Peyer's patch (tissue), 4 donors: ENCODE data around the gene FUT1.

Source experiments
- POLR2A ChIP-seq, 2 donors: fragments of 450-650 bp; IDR thresholded peaks; one replicate each; pipeline ENCODE4 v1.5.1; 2017; ENCODE audit warnings: antibody characterized with exemption in 2 of 2, mild to moderate bottlenecking in 2 of 2, moderate library complexity in 2 of 2
- TF ChIP-seq, protein P1 (sequence below), 6 experiments: fragments of 450-650 bp in 4 of 6; fragments of 200-600 bp in 2 of 6; sonication (generic) in 1 of 6; IDR thresholded peaks; one replicate each; pipeline ENCODE4 v1.5.1; 2017 to 2019; ENCODE audit warnings: antibody characterized with exemption in 6 of 6, mild to moderate bottlenecking in 3 of 6, moderate library complexity in 1 of 6

DNA sequence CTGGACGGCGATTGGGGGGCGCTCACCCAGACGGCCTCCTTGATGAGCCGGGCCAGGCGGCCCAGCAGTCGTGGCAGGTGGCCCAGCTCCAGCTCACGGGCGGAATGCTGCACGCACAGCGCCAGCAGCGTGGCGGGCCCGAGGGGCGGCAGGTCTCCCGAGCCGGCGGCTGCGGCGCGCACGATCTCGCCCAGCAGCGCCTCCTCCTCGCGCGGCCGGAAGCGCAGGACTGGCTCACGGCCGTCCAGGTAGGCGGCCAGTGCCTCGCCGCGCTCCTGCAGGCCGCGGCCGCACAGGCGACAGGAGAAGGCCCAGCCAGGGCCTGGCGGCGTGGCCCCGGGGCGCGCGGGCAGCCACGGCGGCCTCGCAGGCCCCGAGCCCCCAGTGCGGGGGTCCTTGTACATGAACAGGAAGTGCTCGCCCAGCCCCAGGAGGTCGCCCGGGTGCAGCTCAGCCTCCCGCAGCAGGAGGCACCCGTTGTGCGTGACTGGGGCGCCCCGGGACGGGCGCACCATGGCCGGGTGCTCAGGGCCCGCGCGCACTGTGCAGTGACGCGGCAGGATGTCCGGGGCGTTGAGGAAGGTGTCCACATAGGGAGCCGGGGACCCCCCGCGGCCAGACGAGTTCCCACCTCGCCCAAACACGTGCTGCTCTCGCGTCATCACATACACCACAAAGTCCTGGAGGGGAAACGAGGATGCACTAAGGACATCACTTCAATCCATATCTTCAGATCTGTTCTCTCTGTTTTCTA lies 23.4 kb downstream of the FUT1 start:
- TF ChIP-seq, protein P1, sequence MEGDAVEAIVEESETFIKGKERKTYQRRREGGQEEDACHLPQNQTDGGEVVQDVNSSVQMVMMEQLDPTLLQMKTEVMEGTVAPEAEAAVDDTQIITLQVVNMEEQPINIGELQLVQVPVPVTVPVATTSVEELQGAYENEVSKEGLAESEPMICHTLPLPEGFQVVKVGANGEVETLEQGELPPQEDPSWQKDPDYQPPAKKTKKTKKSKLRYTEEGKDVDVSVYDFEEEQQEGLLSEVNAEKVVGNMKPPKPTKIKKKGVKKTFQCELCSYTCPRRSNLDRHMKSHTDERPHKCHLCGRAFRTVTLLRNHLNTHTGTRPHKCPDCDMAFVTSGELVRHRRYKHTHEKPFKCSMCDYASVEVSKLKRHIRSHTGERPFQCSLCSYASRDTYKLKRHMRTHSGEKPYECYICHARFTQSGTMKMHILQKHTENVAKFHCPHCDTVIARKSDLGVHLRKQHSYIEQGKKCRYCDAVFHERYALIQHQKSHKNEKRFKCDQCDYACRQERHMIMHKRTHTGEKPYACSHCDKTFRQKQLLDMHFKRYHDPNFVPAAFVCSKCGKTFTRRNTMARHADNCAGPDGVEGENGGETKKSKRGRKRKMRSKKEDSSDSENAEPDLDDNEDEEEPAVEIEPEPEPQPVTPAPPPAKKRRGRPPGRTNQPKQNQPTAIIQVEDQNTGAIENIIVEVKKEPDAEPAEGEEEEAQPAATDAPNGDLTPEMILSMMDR (IDR thresholded peaks at IDR 0.05) = no peak
- no peak for TF ChIP-seq POLR2A (IDR thresholded peaks at IDR 0.05)
